HepG2 (cell line): ENCODE data around the gene HCRTR1. TPM values are rescaled to one million over a fixed set of nuclear protein-coding genes. Genes with fewer than 3 reads are reported as not detected.

Experiments used
- ARID5B ChIP-seq: IDR thresholded peaks from 2 replicates; pipeline ENCODE4 v1.4.0; 2020; ENCODE audit warnings: mild to moderate bottlenecking, missing genetic modification reagents
- CENPBD1 ChIP-seq: sonication (generic); formaldehyde crosslinking; IDR thresholded peaks from 2 replicates; pipeline ENCODE4 v1.8.0; 2022; ENCODE audit warnings: missing genetic modification reagents, low read depth, mild to moderate bottlenecking, borderline replicate concordance
- ISL2 ChIP-seq: sonication (generic); formaldehyde crosslinking; IDR thresholded peaks from 2 replicates; pipeline ENCODE4 v1.5.0; 2020; ENCODE audit warnings: missing genetic modification reagents
- MEF2D ChIP-seq: sonication (generic); formaldehyde crosslinking; IDR thresholded peaks from 2 replicates; pipeline ENCODE4 v1.5.1; 2020; ENCODE audit warnings: mild to moderate bottlenecking, missing genetic modification reagents
- PATZ1 ChIP-seq: sonication (generic); formaldehyde crosslinking; IDR thresholded peaks from 2 replicates; pipeline ENCODE4 v1.4.0; 2020; ENCODE audit warnings: missing genetic modification reagents
- RELA ChIP-seq: sonication (generic); formaldehyde crosslinking; IDR thresholded peaks from 2 replicates; pipeline ENCODE4 v1.4.0; 2020; ENCODE audit warnings: missing genetic modification reagents
- TCF7 ChIP-seq: sonication (generic); IDR thresholded peaks from 2 replicates; pipeline ENCODE4 v1.6.1; 2016; ENCODE audit warnings: antibody characterized with exemption, low read depth
- TERF1 ChIP-seq: sonication (generic); formaldehyde crosslinking; IDR thresholded peaks from 2 replicates; pipeline ENCODE4 v1.8.0; 2022; ENCODE audit warnings: mild to moderate bottlenecking, missing genetic modification reagents, moderate library complexity
- TSC22D2 ChIP-seq: sonication (generic); formaldehyde crosslinking; IDR thresholded peaks from 2 replicates; pipeline ENCODE4 v1.5.1; 2020; ENCODE audit warnings: missing genetic modification reagents, mild to moderate bottlenecking, borderline replicate concordance
- ZBTB7B ChIP-seq: sonication (generic); formaldehyde crosslinking; IDR thresholded peaks from 2 replicates; pipeline ENCODE4 v1.4.0; 2020; ENCODE audit warnings: missing genetic modification reagents
- ZNF501 ChIP-seq: sonication (generic); formaldehyde crosslinking; IDR thresholded peaks from 2 replicates; pipeline ENCODE4 v1.5.1; 2020; ENCODE audit warnings: mild to moderate bottlenecking, moderate library complexity, missing genetic modification reagents
- polyA plus RNA-seq, 8 experiments: library from polyadenylated mRNA; depleted of rRNA in 3 of 8; stranded (reverse) in 7 of 8; unstranded in 1 of 8; fragments of >200 nt; fragmentation: Illumina TruSeq in 4 of 8; extraction: Trizol in 4 of 8; gene quantifications; 2 replicates each; pipeline versions ENCODE4 v1.2.1 to v1.2.3, GENCODE V29; 2011 to 2016; ENCODE audit warnings: low read depth in 4 of 8, missing spikeins in 1 of 8, mixed read lengths in 1 of 8; ENCODE audit not compliant: insufficient read depth in 1 of 8
- total RNA-seq, 5 experiments: library from RNA; depleted of rRNA; stranded (reverse); fragments of >200 nt; fragmentation: Illumina TruSeq; extraction: Trizol; gene quantifications; 2 replicates each; pipeline ENCODE4 v1.2.3, GENCODE V29; 2016; ENCODE audit warnings: low read depth in 1 of 5

HCRTR1 gene
- total and polyA plus RNA-seq, 2 of the 13 experiments (the other 11 are each of a cell fraction or from before 2014, with no cell fraction given), result not detected

GRCh38 chr1:31583995-31584868 lies 33.3 kb upstream of the HCRTR1 start (continued):
- TF ChIP-seq TSC22D2, result no peak
- TF ChIP-seq TERF1, result no peak
- no peak for TF ChIP-seq CENPBD1 (CRISPR knock-in tag)
- peak; percentile 42; the same call in 1 of the 2 replicates for TF ChIP-seq ISL2 (CRISPR knock-in tag)
- no peak for TF ChIP-seq TCF7
- TF ChIP-seq ZNF501, result 0 out of 2 replicates have a peak, but pooled peaks have one; percentile 33
- peak; percentile 56; the same call in 1 of the 2 replicates for TF ChIP-seq ARID5B
- peak; percentile 92 for TF ChIP-seq PATZ1
- TF ChIP-seq RELA (CRISPR knock-in tag), result no peak
- TF ChIP-seq MEF2D, result peak; percentile 92
- TF ChIP-seq ZBTB7B, result no peak
- TF ChIP-seq, all 625 proteins: peak for 56
